IPS DF 6.9 (cell line): Measurements from ENCODE around the gene ATAD5.
"Not testable (repeated sequence)": the region's sequence is repeated elsewhere in the genome, so short reads cannot be mapped to it uniquely, and the experiment has no call there.

Source experiments
- DNase-seq: peaks from one replicate; pipeline ENCODE4 v3.0.0-alpha.2; 2013; ENCODE audit warnings: low read depth, low spot score
- H3K27ac ChIP-seq: one replicate; pipeline ENCODE4 v1.5.1; 2013; ENCODE audit warnings: low read length, control low read depth
- H3K27me3 ChIP-seq: 2 replicates; pipeline ENCODE4 v1.6.1; 2013; ENCODE audit warnings: mild to moderate bottlenecking, low read length; ENCODE audit not compliant: control insufficient read depth, insufficient read depth
- H3K36me3 ChIP-seq: 2 replicates; pipeline ENCODE4 v1.6.1; 2013; ENCODE audit warnings: low read length; ENCODE audit not compliant: control insufficient read depth, insufficient read depth
- H3K4me1 ChIP-seq: 2 replicates; pipeline ENCODE4 v1.6.1; 2013; ENCODE audit warnings: low read length; ENCODE audit not compliant: control insufficient read depth, insufficient read depth
- H3K4me3 ChIP-seq: 2 replicates; pipeline ENCODE4 v1.5.1; 2013; ENCODE audit warnings: mild to moderate bottlenecking, low read length
- H3K9me3 ChIP-seq: 2 replicates; pipeline ENCODE4 v1.6.1; 2013; ENCODE audit warnings: low read length, inconsistent platforms; ENCODE audit not compliant: control insufficient read depth, insufficient read depth
- WGBS: extraction: QIAGEN DNeasy Blood & Tissue Kit; methylation state at CpG from one replicate; pipeline ENCODE4 v1.1.7; 2013; ENCODE audit warnings: mixed read lengths, missing lambda C conversion rate; ENCODE audit not compliant: insufficient read length, insufficient coverage; 5-methylcytosine and 5-hydroxymethylcytosine counted together

Gene ATAD5

DNA sequence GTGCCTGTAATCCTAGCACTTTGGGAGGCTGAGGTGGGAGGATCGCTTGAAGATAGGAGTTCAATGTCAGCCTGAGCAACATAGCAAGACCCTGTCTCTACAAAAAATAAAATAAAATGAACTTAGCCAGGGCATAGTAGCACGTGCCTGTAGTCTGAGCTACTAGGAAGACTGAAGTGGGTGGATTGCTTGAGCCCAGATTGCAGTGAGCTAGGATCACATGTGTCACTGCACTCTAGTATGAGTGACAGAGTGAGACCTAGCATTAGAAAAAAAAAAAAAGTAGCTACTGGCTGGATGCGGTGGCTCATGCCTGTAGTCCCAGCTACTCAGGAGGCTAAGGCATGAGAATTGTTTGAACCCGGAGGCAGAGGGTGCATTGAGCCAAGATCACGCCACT is 96.0 kb downstream of the ATAD5 start:
- no peaks in the 10 kb centered on the region for H3K9me3 ChIP-seq
- no peaks in the 10 kb centered on the region for H3K4me1 ChIP-seq
- no peak overlapping the region for H3K27ac ChIP-seq
- no CpG with 5 or more reads among the region's 5 CpGs for WGBS
- H3K27me3 ChIP-seq, result peaks cover 9% of the 10 kb centered on the region
- H3K36me3 ChIP-seq, result no peaks in the 10 kb centered on the region
- no peak for DNase-seq
- H3K4me3 ChIP-seq, result no peak overlapping the region

DNA sequence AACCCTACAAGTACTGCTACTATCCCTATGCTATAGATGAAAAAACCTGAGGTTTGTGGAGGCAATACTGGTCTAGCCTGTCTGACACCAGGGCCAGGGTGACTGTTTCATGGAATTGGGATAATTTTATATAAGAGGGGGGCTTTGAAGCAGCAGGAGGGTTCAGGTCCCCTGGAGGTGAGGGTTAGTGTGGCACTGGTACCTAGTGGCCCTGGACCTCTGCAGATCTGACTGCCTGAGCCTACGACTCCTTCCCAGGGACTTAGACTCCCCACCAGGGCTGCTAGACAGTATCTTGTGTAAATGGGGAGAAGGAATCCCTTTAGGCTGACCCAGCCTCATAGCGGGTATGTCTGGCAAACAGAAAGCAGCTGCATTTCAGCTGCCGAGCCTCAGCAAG is 96.8 kb downstream of the ATAD5 start:
- H3K36me3 ChIP-seq, result no peaks in the 10 kb centered on the region; the same call in 1 of the 2 replicates
- H3K4me3 ChIP-seq, result no peak overlapping the region
- no CpG with 5 or more reads among the region's 3 CpGs for WGBS
- H3K9me3 ChIP-seq, result no peaks in the 10 kb centered on the region
- peaks cover 2% of the 10 kb centered on the region; the same call in 1 of the 2 replicates for H3K27me3 ChIP-seq
- H3K4me1 ChIP-seq, result no peaks in the 10 kb centered on the region
- H3K27ac ChIP-seq, result no peak overlapping the region
- DNase-seq, result no peak

DNA sequence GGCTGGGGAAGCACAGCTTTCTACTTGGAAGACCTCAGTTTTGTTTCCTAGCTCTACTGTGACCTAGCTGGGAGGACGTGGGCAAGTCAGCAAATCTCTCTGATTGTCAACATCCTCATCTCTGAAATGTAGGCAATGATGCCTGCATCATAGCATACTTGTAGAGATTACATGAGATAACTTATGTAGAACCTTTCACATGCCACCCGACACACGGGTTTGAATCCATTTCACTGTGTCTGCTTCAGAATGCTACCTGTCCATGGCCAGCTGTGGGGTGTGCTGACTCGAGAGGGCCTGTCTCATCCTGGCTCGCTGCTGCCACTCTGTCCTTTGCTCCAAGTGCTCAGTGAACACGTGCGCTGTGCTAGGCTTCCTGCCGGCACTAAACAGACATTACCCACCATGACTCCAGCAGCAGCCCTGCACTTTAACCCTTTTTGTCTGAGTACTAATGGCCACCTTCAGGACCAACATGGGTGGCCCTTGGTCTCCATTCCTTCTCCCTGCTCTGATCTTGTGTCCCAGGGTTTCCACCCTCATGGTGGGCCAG is 97.4 kb downstream of the ATAD5 start:
- Histone ChIP-seq H3K36me3 (no peaks in the 10 kb centered on the region; the same call in 1 of the 2 replicates), H3K4me1 (no peaks in the 10 kb centered on the region), H3K27me3 (peaks cover 2% of the 10 kb centered on the region; the same call in 1 of the 2 replicates), H3K27ac (no peak overlapping the region), H3K4me3 (no peak overlapping the region), H3K9me3 (no peaks in the 10 kb centered on the region)
- WGBS, result no CpG with 5 or more reads among the region's 8 CpGs
- DNase-seq, result no peak

DNA sequence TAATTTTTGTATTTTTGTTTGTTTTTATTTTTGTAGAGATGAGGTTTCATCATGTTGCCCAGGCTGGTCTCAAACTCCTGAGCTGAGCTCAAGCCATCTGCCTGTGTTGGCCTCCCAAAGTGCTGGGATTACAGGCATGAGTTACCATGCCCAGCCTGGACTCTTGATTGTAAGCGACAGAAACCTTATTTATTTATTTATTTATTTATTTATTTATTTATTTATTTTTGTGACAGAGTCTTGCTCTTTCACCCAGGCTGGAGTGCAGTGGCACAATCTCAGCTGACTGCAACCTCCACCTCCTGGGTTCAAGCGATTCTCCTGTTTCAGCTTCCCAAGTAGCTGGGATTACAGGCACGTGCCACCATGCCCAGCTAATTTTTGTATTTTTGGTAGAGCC is 98.1 kb downstream of the ATAD5 start:
- not testable (repeated sequence) for H3K36me3 ChIP-seq, H3K4me3 ChIP-seq, H3K9me3 ChIP-seq, H3K4me1 ChIP-seq, H3K27me3 ChIP-seq, DNase-seq, H3K27ac ChIP-seq
- no CpG with 5 or more reads among the region's 3 CpGs for WGBS

DNA sequence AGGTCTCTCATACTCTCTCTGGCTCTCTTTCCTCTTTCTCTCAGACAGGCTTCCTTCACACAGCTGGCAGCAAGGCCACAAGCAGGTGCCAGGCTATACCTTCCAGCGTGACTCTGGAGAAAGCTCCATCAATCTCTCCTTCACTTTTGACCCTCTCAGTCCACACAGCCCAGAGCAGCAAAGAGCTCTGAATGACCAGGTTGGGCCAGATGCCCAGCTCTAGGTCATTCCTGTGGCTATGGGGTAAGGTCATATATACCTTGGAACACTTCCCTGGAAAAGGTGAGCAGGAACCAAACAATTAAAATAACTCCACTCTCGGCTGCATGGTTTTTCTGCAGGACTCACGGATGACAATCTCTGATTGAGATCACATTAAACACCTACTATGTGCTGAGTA is 98.7 kb downstream of the ATAD5 start:
- Histone ChIP-seq H3K27me3 (peaks cover 2% of the 10 kb centered on the region; the same call in 1 of the 2 replicates), H3K4me3 (no peak overlapping the region), H3K4me1 (no peaks in the 10 kb centered on the region), H3K9me3 (no peaks in the 10 kb centered on the region), H3K36me3 (no peaks in the 10 kb centered on the region; the same call in 1 of the 2 replicates), H3K27ac (no peak overlapping the region)
- no CpG with 5 or more reads among the region's 3 CpGs for WGBS
- DNase-seq, result no peak

DNA sequence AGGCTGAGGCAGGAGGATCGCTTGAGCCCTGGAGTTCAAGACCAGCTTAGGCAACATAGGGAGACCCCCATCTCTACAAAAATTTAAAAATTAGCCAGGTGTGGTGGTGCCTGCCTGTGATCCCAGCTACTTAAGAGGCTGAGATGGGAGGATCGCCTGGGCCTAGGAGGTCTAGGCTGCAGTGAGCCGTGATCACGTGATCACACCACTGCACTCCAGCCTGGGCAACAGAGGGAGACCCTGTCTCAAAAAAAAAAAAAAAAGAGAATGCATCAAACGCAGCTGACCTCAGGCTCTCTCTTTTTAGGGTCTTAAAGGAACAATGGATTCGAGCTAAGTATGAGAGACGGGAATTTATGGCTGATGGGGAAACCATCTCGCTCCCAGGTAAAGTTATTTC is 99.8 kb downstream of the ATAD5 start:
- H3K4me3 ChIP-seq, H3K9me3 ChIP-seq, H3K27ac ChIP-seq, H3K4me1 ChIP-seq, H3K36me3 ChIP-seq, DNase-seq, H3K27me3 ChIP-seq: not testable (repeated sequence)
- WGBS, result no CpG with 5 or more reads among the region's 8 CpGs

DNA sequence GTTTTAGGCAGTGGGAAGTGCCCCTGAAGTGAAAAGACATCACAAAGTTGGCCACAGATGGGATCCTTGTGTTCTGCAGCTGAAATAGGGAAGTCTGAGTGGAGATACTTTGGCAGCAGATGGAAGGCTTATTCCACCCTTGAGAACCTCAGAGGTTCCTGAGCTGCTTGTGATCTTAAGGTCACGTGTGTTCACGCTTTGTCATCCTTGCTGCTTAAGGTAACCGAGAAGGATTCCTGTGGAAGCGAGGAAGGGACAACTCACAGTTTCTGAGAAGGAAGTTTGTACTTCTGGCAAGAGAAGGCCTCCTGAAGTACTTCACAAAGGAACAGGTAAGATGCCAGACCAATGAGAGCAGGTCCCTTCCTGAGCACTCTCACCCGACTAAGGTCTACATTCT is 102.2 kb downstream of the ATAD5 start:
- Histone ChIP-seq H3K4me1 (no peaks in the 10 kb centered on the region), H3K27me3 (no peaks in the 10 kb centered on the region), H3K9me3 (no peaks in the 10 kb centered on the region), H3K36me3 (no peaks in the 10 kb centered on the region; the same call in 1 of the 2 replicates), H3K27ac (no peak overlapping the region), H3K4me3 (no peak overlapping the region)
- WGBS, result no CpG with 5 or more reads among the region's 5 CpGs
- no peak for DNase-seq

DNA sequence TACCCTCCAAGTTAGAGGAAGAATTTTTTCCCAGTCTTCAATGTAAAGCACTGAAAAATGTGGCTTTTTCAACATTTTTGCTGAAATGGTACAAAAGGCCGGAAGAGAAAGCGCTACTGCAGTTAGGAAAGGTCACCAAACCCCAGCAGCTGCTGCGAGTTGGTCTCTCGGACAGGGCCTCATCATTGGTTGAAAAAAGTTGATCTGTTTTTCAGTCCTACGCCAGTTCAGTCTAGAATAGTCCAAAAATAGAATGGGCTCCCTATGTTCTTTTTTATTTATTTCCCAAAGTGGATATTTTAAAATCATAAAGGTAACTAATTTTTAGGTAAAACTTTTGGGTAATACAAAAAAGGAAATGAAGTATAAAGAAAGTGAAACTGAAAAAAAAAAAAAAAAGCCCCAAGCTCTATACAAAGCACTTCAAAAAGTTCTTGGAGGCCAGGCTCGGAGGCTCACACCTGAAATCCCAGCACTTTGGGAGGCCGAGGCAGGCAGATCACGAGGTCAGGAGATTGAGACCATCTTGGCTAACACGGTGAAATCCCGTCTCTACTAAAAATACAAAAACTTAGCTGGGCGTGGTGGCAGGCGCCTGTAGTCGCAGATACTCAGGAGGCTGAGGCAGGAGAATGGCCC is 107.4 kb downstream of the ATAD5 start:
- Histone ChIP-seq H3K27ac (no peak overlapping the region), H3K4me1 (no peaks in the 10 kb centered on the region), H3K36me3 (no peaks in the 10 kb centered on the region), H3K9me3 (no peaks in the 10 kb centered on the region), H3K27me3 (no peaks in the 10 kb centered on the region), H3K4me3 (no peak overlapping the region)
- no CpG with 5 or more reads among the region's 13 CpGs for WGBS
- no peak for DNase-seq

DNA sequence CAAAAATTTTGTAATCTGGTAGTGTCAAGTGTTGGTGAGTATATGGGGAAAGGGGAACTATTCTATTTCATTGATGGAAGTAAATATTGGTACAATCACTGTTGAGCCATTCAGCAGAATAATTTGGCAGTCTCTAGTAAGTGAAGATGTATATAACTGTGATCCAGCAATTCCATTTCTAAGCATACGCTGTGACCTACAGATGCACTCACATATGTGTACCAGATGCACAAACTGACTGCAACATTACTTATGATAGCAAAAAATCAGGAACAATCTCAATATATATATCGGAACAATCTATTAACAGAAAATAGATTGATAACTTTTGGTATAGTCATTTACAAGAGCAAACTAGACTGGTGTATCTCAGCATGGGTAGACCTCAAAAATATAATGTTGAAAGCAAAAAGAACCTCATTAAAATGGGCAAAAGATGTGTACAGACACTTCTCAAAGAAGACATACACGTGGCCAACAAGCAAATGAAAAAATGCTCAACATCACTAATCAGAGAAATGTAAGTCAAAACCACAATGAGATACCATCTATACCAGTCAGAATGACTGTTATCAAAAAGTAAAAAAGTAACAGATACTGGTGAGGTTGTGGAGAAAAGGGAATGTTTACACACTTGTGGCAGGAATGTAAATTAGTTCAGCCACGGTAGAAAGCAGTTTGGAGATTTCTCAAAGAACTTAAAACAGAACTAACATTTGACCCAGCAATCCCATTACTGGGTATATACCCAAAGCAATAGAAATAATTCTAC is 110.7 kb downstream of the ATAD5 start:
- Histone ChIP-seq H3K36me3 (no peaks in the 10 kb centered on the region), H3K27ac (no peak overlapping the region), H3K4me3 (no peak overlapping the region), H3K27me3 (no peaks in the 10 kb centered on the region), H3K4me1 (no peaks in the 10 kb centered on the region), H3K9me3 (no peaks in the 10 kb centered on the region)
- no peak for DNase-seq
- WGBS, result no CpG with 5 or more reads among the region's 4 CpGs
